Ovary (tissue), 9 donors: ENCODE data around the gene REV1. TPM values are rescaled to one million over a fixed set of nuclear protein-coding genes. Genes with fewer than 3 reads are reported as not detected.

Experiments
- DNase-seq, 5 donors: peaks; one replicate each; pipeline ENCODE4 v3.0.0-alpha.2; 2019 to 2020
- H3K27ac ChIP-seq, 2 donors: fragments of 200-600 bp; one replicate each; pipeline versions ENCODE4 v1.5.1 to v1.8.0; 2019 to 2022
- H3K27me3 ChIP-seq: fragments of 200-600 bp; one replicate; pipeline ENCODE4 v1.8.0; 2022
- H3K36me3 ChIP-seq: fragments of 200-600 bp; sonication (generic); one replicate; pipeline ENCODE4 v1.5.1; 2019
- H3K4me1 ChIP-seq: one replicate; pipeline ENCODE4 v1.8.1; 2013; ENCODE audit warnings: mild to moderate bottlenecking, moderate library complexity; ENCODE audit not compliant: insufficient read depth
- H3K4me3 ChIP-seq: fragments of 200-600 bp; sonication (generic); one replicate; pipeline ENCODE4 v1.5.1; 2017
- H3K9me3 ChIP-seq, 2 donors: fragments of 200-600 bp in 1 of 2; sonication (generic) in 1 of 2; one replicate each; pipeline versions ENCODE4 v1.5.1 to v1.8.1; 2013 to 2019; ENCODE audit warnings: mild to moderate bottlenecking in 1 of 2, moderate library complexity in 1 of 2
- CTCF ChIP-seq, 3 donors: fragments of 450-650 bp in 2 of 3; fragments of 200-600 bp in 1 of 3; IDR thresholded peaks; one replicate each; pipeline versions ENCODE4 v1.5.1 to v1.8.0; 2016 to 2022; ENCODE audit warnings: antibody characterized with exemption in 3 of 3, mild to moderate bottlenecking in 1 of 3
- EP300 ChIP-seq: sonication (generic); formaldehyde crosslinking; IDR thresholded peaks from one replicate; pipeline ENCODE4 v1.6.1; 2017; ENCODE audit warnings: antibody characterized with exemption
- POLR2A ChIP-seq: fragments of 450-650 bp; IDR thresholded peaks from one replicate; pipeline ENCODE4 v1.6.1; 2017; ENCODE audit warnings: antibody characterized with exemption, mild to moderate bottlenecking, moderate library complexity
- WGBS, 3 donors: extraction: QIAGEN DNeasy Blood & Tissue Kit in 1 of 3; methylation state at CpG; one replicate each; pipeline versions ENCODE4 v1.1.5 to v1.1.7; 2013 to 2017; 5-methylcytosine and 5-hydroxymethylcytosine counted together
- intact Hi-C, 4 donors: fragments of 100-400 bp; cut with DNase I; formaldehyde crosslinking; loops; one replicate each; pipeline versions ENCODE4 v1.11.0 to v1.15.1; 2022 to 2023
- polyA plus RNA-seq, 2 donors: library from polyadenylated mRNA; stranded (reverse); fragments of 200-250 nt in 1 of 2; fragments of 350-450 nt in 1 of 2; fragmentation: Illumina TruSeq in 1 of 2; extraction: RNeasy Lipid Tissue Mini Kit (QIAGEN cat#74804) in 1 of 2; gene quantifications; one replicate each; pipeline ENCODE4 v1.2.3, GENCODE V29; 2013 to 2014
- total RNA-seq, 7 donors: library from RNA; depleted of rRNA in 2 of 7; stranded (reverse); fragments of >200 nt in 2 of 7; fragmentation: NEBNext Ultra II Directional in 3 of 7; extraction: Animal tissue kit (Norgen Biotek cat#: 25700) in 3 of 7; gene quantifications; one replicate each; pipeline versions ENCODE4 v1.1.0 to v1.2.4, GENCODE V29; 2016 to 2023
- donor health status: DM: no; HTN: no; CAD: no; lungs with moderate emphysema.
- donor health status: DM: no; HTN: no; CAD: no.
- donor health status: Bipolar disorder and iron deficiency.
- donor health status: DM: yes; HTN: yes; CAD: no.
- donor health status: DM: no; HTN: no; CAD: no.
- donor health status: DM: yes; HTN: yes; CAD: no.

The REV1 gene
- total and polyA plus RNA-seq, 9 donors: 25.4 to 63.3 (median 43.6) TPM

GRCh38 chr2:99389371-99389770 lies 100.4 kb downstream of the REV1 start:
- no peaks in the 10 kb centered on the region for H3K9me3 ChIP-seq
- no peak overlapping the region for H3K4me3 ChIP-seq
- intact Hi-C loops: no loop called here
- TF ChIP-seq EP300 (no peak), CTCF (IDR thresholded peaks at IDR 0.05) (no peak), POLR2A (no peak)
- no peaks in the 10 kb centered on the region for H3K36me3 ChIP-seq
- DNase-seq: no peak
- no peak overlapping the region for H3K27ac ChIP-seq
- H3K27me3 ChIP-seq: no peaks in the 10 kb centered on the region
- no peaks in the 10 kb centered on the region for H3K4me1 ChIP-seq
- WGBS, 3 donors: 68 to 93% (median 69%) methylated on average over 2 of the region's 2 CpGs

GRCh38 chr2:99388892-99389291 lies 100.9 kb downstream of the REV1 start:
- Histone ChIP-seq H3K4me1 (no peaks in the 10 kb centered on the region), H3K36me3 (no peaks in the 10 kb centered on the region), H3K27me3 (no peaks in the 10 kb centered on the region), H3K27ac (no peak overlapping the region), H3K9me3 (no peaks in the 10 kb centered on the region), H3K4me3 (no peak overlapping the region)
- no peak for DNase-seq
- 83 to 85% (median 84%) methylated on average over 2 of the region's 2 CpGs for WGBS, 3 donors
- intact Hi-C loops: no loop called here
- no peak for TF ChIP-seq CTCF (IDR thresholded peaks at IDR 0.05)
- TF ChIP-seq EP300: no peak
- no peak for TF ChIP-seq POLR2A

GRCh38 chr2:99386011-99386410 lies 103.8 kb downstream of the REV1 start:
- no peak for TF ChIP-seq CTCF (IDR thresholded peaks at IDR 0.05)
- TF ChIP-seq EP300: no peak
- no peak for TF ChIP-seq POLR2A
- H3K27me3 ChIP-seq: no peaks in the 10 kb centered on the region
- WGBS, 3 donors: 96 to 98% (median 98%) methylated on average over 2 of the region's 2 CpGs
- no peak for DNase-seq
- no peaks in the 10 kb centered on the region for H3K36me3 ChIP-seq
- H3K27ac ChIP-seq: no peak overlapping the region
- intact Hi-C loops: no loop called here
- H3K4me3 ChIP-seq: no peak overlapping the region
- no peaks in the 10 kb centered on the region for H3K4me1 ChIP-seq
- no peaks in the 10 kb centered on the region for H3K9me3 ChIP-seq

GRCh38 chr2:99382143-99382542 lies 107.7 kb downstream of the REV1 start:
- TF ChIP-seq CTCF (IDR thresholded peaks at IDR 0.05) (no peak), EP300 (no peak), POLR2A (no peak)
- no peak for DNase-seq
- no peaks in the 10 kb centered on the region for H3K36me3 ChIP-seq
- no peaks in the 10 kb centered on the region for H3K9me3 ChIP-seq
- no peaks in the 10 kb centered on the region for H3K4me1 ChIP-seq
- 94 to 97% (median 94%) methylated on average over 2 of the region's 2 CpGs for WGBS, 3 donors
- intact Hi-C loops: no loop called here
- H3K27me3 ChIP-seq: no peaks in the 10 kb centered on the region
- no peak overlapping the region for H3K27ac ChIP-seq
- H3K4me3 ChIP-seq: no peak overlapping the region
